Ectodermal cell (in vitro differentiated cells): ENCODE measurements around the gene IFNAR1.
A peak's percentile ranks its signal among the peaks of the same experiment; 100 is the strongest.

Experiments
- H3K27ac ChIP-seq: 2 replicates; pipeline ENCODE4 v1.7.0; 2013; ENCODE audit warnings: mild to moderate bottlenecking, low read depth, low read length; ENCODE audit not compliant: insufficient read depth, poor library complexity, severe bottlenecking
- H3K27me3 ChIP-seq: 2 replicates; pipeline ENCODE4 v1.7.0; 2013; ENCODE audit warnings: mild to moderate bottlenecking, low read length; ENCODE audit not compliant: insufficient read depth, control insufficient read depth, poor library complexity, severe bottlenecking
- H3K36me3 ChIP-seq: one replicate; pipeline ENCODE4 v1.7.0; 2013; ENCODE audit warnings: low read length; ENCODE audit not compliant: control insufficient read depth, insufficient read depth
- H3K4me1 ChIP-seq: one replicate; pipeline ENCODE4 v1.7.0; 2013; ENCODE audit warnings: low read length; ENCODE audit not compliant: control insufficient read depth, insufficient read depth
- H3K4me3 ChIP-seq: 2 replicates; pipeline ENCODE4 v1.7.0; 2013; ENCODE audit warnings: low read depth, low read length, control low read depth; ENCODE audit not compliant: insufficient read depth
- H3K9me3 ChIP-seq: 2 replicates; pipeline ENCODE4 v1.7.0; 2013; ENCODE audit warnings: mild to moderate bottlenecking, low read length, moderate library complexity; ENCODE audit not compliant: control insufficient read depth
- WGBS, 2 experiments: methylation state at CpG; one replicate each; pipeline ENCODE4 v1.1.7; 2013; ENCODE audit warnings: missing lambda C conversion rate in 2 of 2; 5-methylcytosine and 5-hydroxymethylcytosine counted together

Gene IFNAR1

GRCh38 chr21:33305344-33305671 is 19.5 kb upstream of the IFNAR1 start:
- Histone ChIP-seq H3K36me3 (no peaks in the 10 kb centered on the region), H3K9me3 (no peaks in the 10 kb centered on the region), H3K27me3 (peaks cover 5% of the 10 kb centered on the region), H3K4me1 (peaks cover 6% of the 10 kb centered on the region), H3K4me3 (no peak overlapping the region), H3K27ac (no peak overlapping the region)
- 94 to 100% methylated on average over 4 of the region's 4 CpGs for WGBS, 2 experiments

GRCh38 chr21:33305938-33306337 is 18.8 kb upstream of the IFNAR1 start:
- WGBS, 2 experiments: 86 to 92% methylated on average over 2 of the region's 2 CpGs
- H3K27me3 ChIP-seq: peaks cover 5% of the 10 kb centered on the region
- no peak overlapping the region for H3K4me3 ChIP-seq
- H3K27ac ChIP-seq: no peak overlapping the region
- H3K4me1 ChIP-seq: peaks cover 6% of the 10 kb centered on the region
- no peaks in the 10 kb centered on the region for H3K36me3 ChIP-seq
- H3K9me3 ChIP-seq: no peaks in the 10 kb centered on the region

GRCh38 chr21:33308586-33309490 is 15.9 kb upstream of the IFNAR1 start:
- H3K4me3 ChIP-seq: no peak overlapping the region
- peaks cover 2% of the 10 kb centered on the region for H3K4me1 ChIP-seq
- H3K27ac ChIP-seq: no peak overlapping the region
- peaks cover 5% of the 10 kb centered on the region for H3K27me3 ChIP-seq
- no peaks in the 10 kb centered on the region for H3K9me3 ChIP-seq
- 80 to 81% methylated on average over 6 of the region's 6 CpGs for WGBS, 2 experiments
- no peaks in the 10 kb centered on the region for H3K36me3 ChIP-seq

- H3K36me3 ChIP-seq: no peaks in the 10 kb centered on the region
- no peak overlapping the region for H3K27ac ChIP-seq
- no peak overlapping the region for H3K4me3 ChIP-seq
- H3K27me3 ChIP-seq: peaks cover 5% of the 10 kb centered on the region
- H3K4me1 ChIP-seq: no peaks in the 10 kb centered on the region
- WGBS, 2 experiments: 92 to 93% methylated on average over 1 of the region's 1 CpG
- H3K9me3 ChIP-seq: no peaks in the 10 kb centered on the region
Observed at GRCh38 chr21:33309778-33310177, 15.0 kb upstream of the IFNAR1 start.

- Histone ChIP-seq H3K27ac (peak overlapping the region; percentile 45), H3K9me3 (no peaks in the 10 kb centered on the region), H3K36me3 (no peaks in the 10 kb centered on the region), H3K4me3 (no peak overlapping the region), H3K4me1 (no peaks in the 10 kb centered on the region), H3K27me3 (peaks cover 5% of the 10 kb centered on the region)
- WGBS, 2 experiments: 95 to 100% methylated on average over 1 to 3 of the region's 3 CpGs
Observed at GRCh38 chr21:33312121-33312520, 12.6 kb upstream of the IFNAR1 start.

GRCh38 chr21:33313183-33313582 is 11.6 kb upstream of the IFNAR1 start:
- Histone ChIP-seq H3K36me3 (no peaks in the 10 kb centered on the region), H3K9me3 (no peaks in the 10 kb centered on the region), H3K4me3 (no peak overlapping the region), H3K27me3 (no peaks in the 10 kb centered on the region), H3K27ac (no peak overlapping the region), H3K4me1 (no peaks in the 10 kb centered on the region)
- WGBS, 2 experiments: 97 to 100% methylated on average over 1 of the region's 1 CpG

- H3K27me3 ChIP-seq: no peaks in the 10 kb centered on the region
- no peaks in the 10 kb centered on the region for H3K9me3 ChIP-seq
- no peaks in the 10 kb centered on the region for H3K36me3 ChIP-seq
- WGBS, 2 experiments: 93 to 98% methylated on average over 3 to 4 of the region's 4 CpGs
- no peak overlapping the region for H3K4me3 ChIP-seq
- H3K27ac ChIP-seq: no peak overlapping the region
- no peaks in the 10 kb centered on the region for H3K4me1 ChIP-seq
Observed at GRCh38 chr21:33313611-33314010, 11.2 kb upstream of the IFNAR1 start.

DNA sequence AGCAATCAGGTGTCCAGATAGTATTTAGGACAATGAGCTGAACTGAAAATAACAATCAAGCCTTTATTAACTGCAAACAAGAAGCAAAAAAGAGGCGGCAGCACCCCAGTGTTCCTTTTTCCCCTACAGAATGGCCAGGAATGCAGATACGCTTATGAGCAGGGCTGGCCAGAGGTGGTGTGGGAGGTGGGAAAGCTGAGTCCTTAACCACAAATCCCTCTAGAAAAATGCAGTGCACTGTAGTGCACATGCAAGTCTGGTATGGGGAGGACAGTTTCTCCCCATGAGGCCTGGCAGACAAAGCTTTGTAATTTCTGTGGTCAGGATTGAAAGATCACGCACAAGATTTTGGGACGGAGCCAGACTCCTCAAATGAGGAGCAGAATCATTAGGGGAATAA is 10.7 kb upstream of the IFNAR1 start:
- WGBS, 2 experiments: 74 to 76% methylated on average over 4 of the region's 4 CpGs
- Histone ChIP-seq H3K4me3 (no peak overlapping the region), H3K27me3 (no peaks in the 10 kb centered on the region), H3K27ac (no peak overlapping the region), H3K4me1 (no peaks in the 10 kb centered on the region), H3K9me3 (no peaks in the 10 kb centered on the region), H3K36me3 (no peaks in the 10 kb centered on the region)

DNA sequence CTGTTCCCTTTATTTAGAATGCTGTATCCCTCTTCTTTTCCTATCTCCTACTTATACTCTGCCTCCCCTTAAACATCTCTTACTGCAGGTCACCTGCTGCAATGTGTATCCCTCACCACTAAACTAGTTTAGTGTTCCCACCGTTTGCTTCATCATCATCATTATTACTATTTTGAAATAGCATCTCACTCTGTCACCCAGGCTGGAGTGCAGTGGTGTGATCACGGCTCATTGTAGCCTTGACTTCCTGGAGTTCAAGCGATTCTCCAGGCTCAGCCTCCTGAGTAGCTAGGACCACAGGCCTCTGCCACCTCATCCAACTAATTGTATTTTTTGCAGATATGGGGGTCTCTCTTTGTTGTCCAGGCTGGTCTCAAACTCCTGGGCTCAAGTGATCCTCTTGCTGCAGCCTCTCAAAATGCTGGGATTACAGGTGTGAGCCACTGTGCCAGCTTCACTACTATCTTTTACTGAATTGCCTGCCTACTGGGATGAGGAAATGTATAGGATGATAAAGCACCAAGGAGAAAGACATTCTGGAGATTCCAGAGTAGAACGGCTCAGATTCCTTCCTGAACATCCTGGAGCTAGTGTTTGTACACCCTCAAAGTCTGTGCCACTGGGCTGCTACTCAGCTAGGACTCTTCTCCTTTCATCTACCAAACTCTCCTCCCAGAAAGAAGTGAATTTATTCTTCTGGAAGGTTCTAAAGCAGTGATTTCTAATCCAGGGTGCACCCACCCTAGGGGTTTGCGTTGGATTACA is 8.6 kb upstream of the IFNAR1 start:
- H3K4me1 ChIP-seq: no peaks in the 10 kb centered on the region
- H3K27me3 ChIP-seq: no peaks in the 10 kb centered on the region
- 82 to 85% methylated on average over 4 of the region's 5 CpGs for WGBS, 2 experiments
- no peaks in the 10 kb centered on the region for H3K9me3 ChIP-seq
- H3K27ac ChIP-seq: no peak overlapping the region
- H3K36me3 ChIP-seq: no peaks in the 10 kb centered on the region
- H3K4me3 ChIP-seq: no peak overlapping the region

DNA sequence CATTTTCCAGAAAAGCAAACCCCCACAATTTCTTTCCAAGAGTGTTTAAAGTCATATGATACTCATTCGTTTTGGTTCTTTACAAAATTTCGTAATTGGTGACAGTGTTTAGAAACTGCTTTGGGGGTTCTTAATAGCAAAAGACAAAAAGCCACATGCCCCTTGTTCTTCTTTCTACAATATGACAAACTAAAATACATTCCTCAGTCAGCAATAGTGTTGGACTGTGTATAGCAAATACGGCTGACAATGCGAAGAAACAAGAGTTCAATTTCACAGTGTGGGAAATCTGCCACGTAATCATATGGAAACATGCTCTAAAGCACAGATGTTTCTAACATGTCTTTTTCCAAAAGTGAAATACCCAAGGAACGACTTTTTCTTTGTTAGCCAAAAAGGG is 7.6 kb upstream of the IFNAR1 start:
- H3K36me3 ChIP-seq: no peaks in the 10 kb centered on the region
- no peaks in the 10 kb centered on the region for H3K27me3 ChIP-seq
- WGBS, 2 experiments: 93 to 94% methylated on average over 5 to 6 of the region's 6 CpGs
- no peaks in the 10 kb centered on the region for H3K9me3 ChIP-seq
- H3K4me1 ChIP-seq: no peaks in the 10 kb centered on the region
- no peak overlapping the region for H3K27ac ChIP-seq
- H3K4me3 ChIP-seq: no peak overlapping the region
